ENCODE measurements around the gene TYRP1.

GRCh38 chr9:12684974-12685373, 8.2 kb upstream of the TYRP1 start:
- TF ChIP-seq CTCF (IDR thresholded peaks at IDR 0.05; ENCODE audit: low read length) (no peak), EZH2phosphoT487 (IDR thresholded peaks at IDR 0.05; ENCODE audit: low read length) (no peak)

Measured in MM.1S (cell line).